ENCODE results near the gene MCTS1.

Gene MCTS1

DNA sequence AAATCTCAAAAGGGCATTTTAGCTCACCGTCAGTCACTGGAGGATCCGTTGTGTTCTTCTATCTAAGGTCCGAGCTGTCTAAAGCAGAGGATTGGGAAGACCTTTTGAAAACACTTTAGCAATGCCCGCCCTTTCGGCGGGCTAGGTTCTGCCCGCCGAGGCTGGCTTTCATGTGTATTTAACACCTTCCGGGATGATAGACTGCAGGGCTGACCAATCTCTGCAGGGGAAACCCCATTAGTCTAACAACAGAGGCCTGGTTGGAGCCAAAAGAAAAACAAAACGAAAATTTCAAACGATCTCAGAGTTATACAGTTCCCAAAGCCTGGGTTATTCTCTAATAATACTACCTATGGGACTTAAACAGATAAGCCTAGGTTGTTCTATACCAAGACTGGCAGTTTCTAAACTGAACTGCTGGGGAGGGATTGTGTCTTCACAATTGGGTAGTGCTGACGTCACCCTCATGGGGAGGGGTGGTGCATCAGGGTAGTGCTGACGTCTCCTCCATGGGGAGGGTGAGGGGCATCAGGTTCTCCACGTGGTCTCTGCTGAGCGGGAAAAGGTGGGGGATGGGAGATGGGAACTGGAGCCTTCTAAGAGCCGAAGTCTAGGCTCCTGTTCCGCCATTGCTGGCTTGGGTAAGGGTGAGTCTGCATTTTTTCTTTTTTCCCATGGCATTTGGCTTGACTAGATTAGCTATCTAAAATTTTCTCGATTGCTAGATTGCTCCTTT, 28.4 kb upstream of the MCTS1 start:
- ChIA-PET CTCF (interaction anchor here (0.8 kb wide), 1 partner anchor 16 kb away, joined by 3 read pairs; no protein-coding TSS in a partner anchor), POLR2A (no interaction called here)
- DNase-seq, result no peak
- H3K27ac ChIP-seq (ENCODE audit: insufficient read depth in 1 of 2, low read depth in 1 of 2, low read length in 2 of 2, poor library complexity in 1 of 2, severe bottlenecking in 2 of 2), result no peak overlapping the region
- no peaks in the 10 kb centered on the region for H3K36me3 ChIP-seq (ENCODE audit: control insufficient read depth in 4 of 4, insufficient read depth in 4 of 4, low read length in 3 of 4)
- 84% methylated on average over 12 of the region's 18 CpGs for WGBS (ENCODE audit: insufficient coverage)
- H3K9me3 ChIP-seq (ENCODE audit: control extremely low read depth in 1 of 5, control insufficient read depth in 4 of 5, insufficient read depth in 2 of 5, low read depth in 1 of 5, low read length in 4 of 5), result no peaks in the 10 kb centered on the region
- no peak overlapping the region for H3K4me3 ChIP-seq (ENCODE audit: control insufficient read depth in 1 of 7, extremely low read depth in 1 of 7, insufficient read depth in 4 of 7, low read depth in 2 of 7, low read length in 6 of 7)
- no peaks in the 10 kb centered on the region for H3K4me1 ChIP-seq (ENCODE audit: control extremely low read depth in 1 of 4, control insufficient read depth in 4 of 4, insufficient read depth in 4 of 4, low read length in 3 of 4)
- no peaks in the 10 kb centered on the region for H3K27me3 ChIP-seq (replicated peaks in 2 of 5; ENCODE audit: control insufficient read depth in 4 of 5, insufficient read depth in 5 of 5, low read length in 4 of 5)

GRCh38 chrX:120585702-120586101, 18.2 kb upstream of the MCTS1 start:
- no CpG with 5 or more reads among the region's 2 CpGs for WGBS (ENCODE audit: insufficient coverage)
- no peaks in the 10 kb centered on the region for H3K36me3 ChIP-seq (ENCODE audit: control insufficient read depth in 4 of 4, insufficient read depth in 4 of 4, low read length in 3 of 4)
- POLR2A ChIA-PET, result no interaction called here

GRCh38 chrX:120604361-120604782, 471 bp downstream of the MCTS1 start:
- Histone ChIP-seq H3K4me1 (ENCODE audit: control extremely low read depth in 1 of 4, control insufficient read depth in 4 of 4, insufficient read depth in 4 of 4, low read length in 3 of 4) (peaks cover 0 to 10% (median 2%) of the 10 kb centered on the region in 4 experiments), H3K9me3 (ENCODE audit: control extremely low read depth in 1 of 5, control insufficient read depth in 4 of 5, insufficient read depth in 2 of 5, low read depth in 1 of 5, low read length in 4 of 5) (no peaks in the 10 kb centered on the region), H3K27ac (ENCODE audit: insufficient read depth in 1 of 2, low read depth in 1 of 2, low read length in 2 of 2, poor library complexity in 1 of 2, severe bottlenecking in 2 of 2) (peak overlapping the region; percentile 56 to 86), H3K36me3 (ENCODE audit: control insufficient read depth in 4 of 4, insufficient read depth in 4 of 4, low read length in 3 of 4) (peaks cover 3 to 5% (median 4%) of the 10 kb centered on the region in 4 experiments), H3K4me3 (ENCODE audit: control insufficient read depth in 1 of 7, extremely low read depth in 1 of 7, insufficient read depth in 4 of 7, low read depth in 2 of 7, low read length in 6 of 7) (peak overlapping the region; percentile 49 to 83 (median 75)), H3K27me3 (replicated peaks in 2 of 5; ENCODE audit: control insufficient read depth in 4 of 5, insufficient read depth in 5 of 5, low read length in 4 of 5) (no peaks in the 10 kb centered on the region)
- ChIA-PET POLR2A (interaction anchor here (0.6 to 1.6 kb wide), 2 partner anchors 44 to 333 kb away, joined by 3 to 6 read pairs; partner anchors contain the start of gene CUL4B), CTCF (no interaction called here)
- WGBS (ENCODE audit: insufficient coverage), result 66% methylated on average over 3 of the region's 5 CpGs
- peak in 2 of 3 donors; percentile 42 to 47 for DNase-seq

More at GRCh38 chrX:120585702-120586101, 18.2 kb upstream of the MCTS1 start:
- CTCF ChIA-PET, result no interaction called here
- Histone ChIP-seq H3K27me3 (replicated peaks in 2 of 5; ENCODE audit: control insufficient read depth in 4 of 5, insufficient read depth in 5 of 5, low read length in 4 of 5) (no peaks in the 10 kb centered on the region), H3K27ac (ENCODE audit: insufficient read depth in 1 of 2, low read depth in 1 of 2, low read length in 2 of 2, poor library complexity in 1 of 2, severe bottlenecking in 2 of 2) (no peak overlapping the region), H3K9me3 (ENCODE audit: control extremely low read depth in 1 of 5, control insufficient read depth in 4 of 5, insufficient read depth in 2 of 5, low read depth in 1 of 5, low read length in 4 of 5) (peaks cover 0 to 3% (median 0%) of the 10 kb centered on the region in 5 experiments), H3K4me1 (ENCODE audit: control extremely low read depth in 1 of 4, control insufficient read depth in 4 of 4, insufficient read depth in 4 of 4, low read length in 3 of 4) (no peaks in the 10 kb centered on the region), H3K4me3 (ENCODE audit: control insufficient read depth in 1 of 7, extremely low read depth in 1 of 7, insufficient read depth in 4 of 7, low read depth in 2 of 7, low read length in 6 of 7) (no peak overlapping the region)
- DNase-seq, result no peak

DNA sequence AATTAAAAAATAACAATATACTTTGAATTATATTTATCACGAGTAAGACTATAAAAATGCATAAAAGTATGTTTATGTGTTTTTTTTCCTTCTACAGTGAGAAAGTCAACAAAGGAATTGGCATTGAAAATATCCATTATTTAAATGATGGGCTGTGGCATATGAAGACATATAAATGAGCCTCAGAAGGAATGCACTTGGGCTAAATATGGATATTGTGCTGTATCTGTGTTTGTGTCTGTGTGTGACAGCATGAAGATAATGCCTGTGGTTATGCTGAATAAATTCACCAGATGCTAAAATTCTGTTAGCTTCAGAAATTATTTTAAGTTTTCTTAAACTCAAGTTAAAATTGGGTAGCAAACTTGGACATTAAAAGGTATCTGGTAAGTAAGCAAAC, 8.2 kb downstream of the MCTS1 start:
- Histone ChIP-seq H3K4me3 (ENCODE audit: control insufficient read depth in 1 of 7, extremely low read depth in 1 of 7, insufficient read depth in 4 of 7, low read depth in 2 of 7, low read length in 6 of 7) (no peak overlapping the region), H3K27ac (ENCODE audit: insufficient read depth in 1 of 2, low read depth in 1 of 2, low read length in 2 of 2, poor library complexity in 1 of 2, severe bottlenecking in 2 of 2) (no peak overlapping the region), H3K4me1 (ENCODE audit: control extremely low read depth in 1 of 4, control insufficient read depth in 4 of 4, insufficient read depth in 4 of 4, low read length in 3 of 4) (no peaks in the 10 kb centered on the region), H3K36me3 (ENCODE audit: control insufficient read depth in 4 of 4, insufficient read depth in 4 of 4, low read length in 3 of 4) (peaks cover 6 to 17% (median 9%) of the 10 kb centered on the region in 4 experiments), H3K27me3 (replicated peaks in 2 of 5; ENCODE audit: control insufficient read depth in 4 of 5, insufficient read depth in 5 of 5, low read length in 4 of 5) (no peaks in the 10 kb centered on the region), H3K9me3 (ENCODE audit: control extremely low read depth in 1 of 5, control insufficient read depth in 4 of 5, insufficient read depth in 2 of 5, low read depth in 1 of 5, low read length in 4 of 5) (no peaks in the 10 kb centered on the region)
- CTCF ChIA-PET, result no interaction called here
- POLR2A ChIA-PET, result no interaction called here
- no CpG with 5 or more reads among the region's 1 CpG for WGBS (ENCODE audit: insufficient coverage)
- DNase-seq, result no peak

- H3K27me3 ChIP-seq (replicated peaks in 2 of 5; ENCODE audit: control insufficient read depth in 4 of 5, insufficient read depth in 5 of 5, low read length in 4 of 5), result peaks cover 0 to 2% (median 0%) of the 10 kb centered on the region in 5 experiments
- no peak for DNase-seq
- ChIA-PET CTCF (no interaction called here), POLR2A (no interaction called here)
- H3K4me3 ChIP-seq (ENCODE audit: control insufficient read depth in 1 of 7, extremely low read depth in 1 of 7, insufficient read depth in 4 of 7, low read depth in 2 of 7, low read length in 6 of 7), result no peak overlapping the region
- no peaks in the 10 kb centered on the region for H3K4me1 ChIP-seq (ENCODE audit: control extremely low read depth in 1 of 4, control insufficient read depth in 4 of 4, insufficient read depth in 4 of 4, low read length in 3 of 4)
- peaks cover 6 to 11% (median 7%) of the 10 kb centered on the region in 4 experiments for H3K36me3 ChIP-seq (ENCODE audit: control insufficient read depth in 4 of 4, insufficient read depth in 4 of 4, low read length in 3 of 4)
- no peak overlapping the region for H3K27ac ChIP-seq (ENCODE audit: insufficient read depth in 1 of 2, low read depth in 1 of 2, low read length in 2 of 2, poor library complexity in 1 of 2, severe bottlenecking in 2 of 2)
- no peaks in the 10 kb centered on the region for H3K9me3 ChIP-seq (ENCODE audit: control extremely low read depth in 1 of 5, control insufficient read depth in 4 of 5, insufficient read depth in 2 of 5, low read depth in 1 of 5, low read length in 4 of 5)
Observed at GRCh38 chrX:120614816-120615215, 10.9 kb downstream of the MCTS1 start.

GRCh38 chrX:120617996-120618630, 14.2 kb downstream of the MCTS1 start:
- Histone ChIP-seq H3K27ac (ENCODE audit: insufficient read depth in 1 of 2, low read depth in 1 of 2, low read length in 2 of 2, poor library complexity in 1 of 2, severe bottlenecking in 2 of 2) (no peak overlapping the region), H3K9me3 (ENCODE audit: control extremely low read depth in 1 of 5, control insufficient read depth in 4 of 5, insufficient read depth in 2 of 5, low read depth in 1 of 5, low read length in 4 of 5) (no peaks in the 10 kb centered on the region), H3K27me3 (replicated peaks in 2 of 5; ENCODE audit: control insufficient read depth in 4 of 5, insufficient read depth in 5 of 5, low read length in 4 of 5) (peaks cover 0 to 2% (median 0%) of the 10 kb centered on the region in 5 experiments), H3K4me1 (ENCODE audit: control extremely low read depth in 1 of 4, control insufficient read depth in 4 of 4, insufficient read depth in 4 of 4, low read length in 3 of 4) (no peaks in the 10 kb centered on the region), H3K4me3 (ENCODE audit: control insufficient read depth in 1 of 7, extremely low read depth in 1 of 7, insufficient read depth in 4 of 7, low read depth in 2 of 7, low read length in 6 of 7) (no peak overlapping the region), H3K36me3 (ENCODE audit: control insufficient read depth in 4 of 4, insufficient read depth in 4 of 4, low read length in 3 of 4) (peaks cover 3 to 6% (median 5%) of the 10 kb centered on the region in 4 experiments)
- DNase-seq, result no peak
- 94% methylated on average over 4 of the region's 5 CpGs for WGBS (ENCODE audit: insufficient coverage)
- POLR2A ChIA-PET, result no interaction called here
- CTCF ChIA-PET, result no interaction called here

- Histone ChIP-seq H3K27me3 (replicated peaks in 2 of 5; ENCODE audit: control insufficient read depth in 4 of 5, insufficient read depth in 5 of 5, low read length in 4 of 5) (peaks cover 0 to 4% (median 0%) of the 10 kb centered on the region in 5 experiments), H3K4me3 (ENCODE audit: control insufficient read depth in 1 of 7, extremely low read depth in 1 of 7, insufficient read depth in 4 of 7, low read depth in 2 of 7, low read length in 6 of 7) (no peak overlapping the region), H3K27ac (ENCODE audit: insufficient read depth in 1 of 2, low read depth in 1 of 2, low read length in 2 of 2, poor library complexity in 1 of 2, severe bottlenecking in 2 of 2) (no peak overlapping the region), H3K36me3 (ENCODE audit: control insufficient read depth in 4 of 4, insufficient read depth in 4 of 4, low read length in 3 of 4) (no peaks in the 10 kb centered on the region), H3K4me1 (ENCODE audit: control extremely low read depth in 1 of 4, control insufficient read depth in 4 of 4, insufficient read depth in 4 of 4, low read length in 3 of 4) (peaks cover 0 to 6% (median 3%) of the 10 kb centered on the region in 4 experiments), H3K9me3 (ENCODE audit: control extremely low read depth in 1 of 5, control insufficient read depth in 4 of 5, insufficient read depth in 2 of 5, low read depth in 1 of 5, low read length in 4 of 5) (no peaks in the 10 kb centered on the region)
- CTCF ChIA-PET, result no interaction called here
- DNase-seq, result no peak
- whole genome bisulfite sequencing (ENCODE audit: insufficient coverage), result 100% methylated on average over 1 of the region's 2 CpGs
- POLR2A ChIA-PET, result no interaction called here
Observed at GRCh38 chrX:120625371-120625770, 21.5 kb downstream of the MCTS1 start.
